Heart left ventricle (tissue), 16 donors: ENCODE data around the gene KCNQ1OT1. TPM values are rescaled to one million over a fixed set of nuclear protein-coding genes. Genes with fewer than 3 reads are reported as not detected.

Experiments used
- ATAC-seq, 4 donors: fragments of 200-7000 bp; cut with Tn5 transposase; one replicate each; pipeline ENCODE4 v1.9.1; 2020 to 2022; ENCODE audit warnings: moderate library complexity in 4 of 4, mild to moderate bottlenecking in 3 of 4, moderate number of reproducible peaks in 1 of 4
- DNase-seq, 5 donors: peaks; one replicate each; pipeline ENCODE4 v3.0.0-alpha.2; 2020
- H3K27ac ChIP-seq, 12 donors: fragments of 200-600 bp; sonication (generic) in 4 of 12; one replicate each; pipeline versions ENCODE4 v1.5.0 to v1.8.0; 2016 to 2022; ENCODE audit warnings: mild to moderate bottlenecking in 2 of 12
- H3K27me3 ChIP-seq, 9 donors: fragments of 200-600 bp; sonication (generic) in 2 of 9; one replicate each; pipeline versions ENCODE4 v1.5.1 to v1.8.0; 2016 to 2022; ENCODE audit warnings: mild to moderate bottlenecking in 3 of 9
- H3K36me3 ChIP-seq, 9 donors: fragments of 200-600 bp; sonication (generic) in 2 of 9; one replicate each; pipeline versions ENCODE4 v1.5.0 to v1.8.0; 2018 to 2022; ENCODE audit warnings: mild to moderate bottlenecking in 2 of 9
- H3K4me1 ChIP-seq, 12 donors: fragments of 200-600 bp; sonication (generic) in 4 of 12; one replicate each; pipeline versions ENCODE4 v1.5.0 to v1.8.0; 2016 to 2022; ENCODE audit warnings: mild to moderate bottlenecking in 3 of 12
- H3K4me3 ChIP-seq, 12 donors: fragments of 200-600 bp; sonication (generic) in 4 of 12; one replicate each; pipeline versions ENCODE4 v1.5.0 to v1.8.0; 2017 to 2022; ENCODE audit warnings: mild to moderate bottlenecking in 9 of 12, moderate library complexity in 4 of 12
- H3K9me3 ChIP-seq, 12 donors: fragments of 200-600 bp; sonication (generic) in 4 of 12; one replicate each; pipeline versions ENCODE4 v1.5.0 to v1.8.0; 2016 to 2022; ENCODE audit warnings: mild to moderate bottlenecking in 1 of 12
- POLR2A ChIP-seq, 2 donors: fragments of 450-650 bp; IDR thresholded peaks; one replicate each; pipeline ENCODE4 v1.6.1; 2017; ENCODE audit warnings: antibody characterized with exemption in 2 of 2, mild to moderate bottlenecking in 2 of 2, moderate library complexity in 2 of 2
- WGBS, 4 donors: extraction: QIAGEN DNeasy Blood & Tissue Kit in 2 of 4; methylation state at CpG; one replicate each; pipeline versions ENCODE4 v1.1.5 to v1.1.7; 2013 to 2018; 5-methylcytosine and 5-hydroxymethylcytosine counted together
- intact Hi-C, 10 donors: fragments of 100-400 bp; cut with DNase I; formaldehyde crosslinking; loops; one replicate each; pipeline versions ENCODE4 v1.11.1 to v1.14.2; 2022
- polyA plus RNA-seq, 2 donors: library from polyadenylated mRNA; stranded (reverse); fragments of 200-250 nt; gene quantifications; one replicate each; pipeline ENCODE4 v1.2.3, GENCODE V29; 2013
- total RNA-seq, 9 donors: library from RNA; depleted of rRNA in 2 of 9; stranded (reverse); fragments of >200 nt in 2 of 9; fragmentation: NEBNext Ultra II Directional in 3 of 9; extraction: Animal tissue kit (Norgen Biotek cat#: 25700) in 3 of 9; gene quantifications; one replicate each; pipeline versions ENCODE4 v1.1.0 to v1.2.4, GENCODE V29; 2016 to 2023
- TF ChIP-seq, protein P1 (sequence below), 12 donors: fragments of 200-600 bp; sonication (generic) in 4 of 12; IDR thresholded peaks; one replicate each; pipeline versions ENCODE4 v1.5.0 to v1.8.0; 2018 to 2022; ENCODE audit warnings: antibody characterized with exemption in 12 of 12, mild to moderate bottlenecking in 5 of 12
- donor health status: ischemic (EF 13 %, LVEDD 7.1; RV severe dilation, severe dysfunction).
- donor health status: healthy with polysubstance abuse.
- donor health status: DM: no; HTN: yes; CAD: no.
- donor health status: DM: no; HTN: no; CAD: no.
- donor health status: ischemic (EF 25% LVEDD 6.9; RV normal size, moderate dysfunction).
- donor health status: ischemic (EF 25% LVEDD 5.7; RV mildly dilated, moderate dysfunction).
- donor health status: healthy.
- donor health status: DM: yes; HTN: yes; CAD: no.
- donor health status: ischemic (EF 35%, LVEDD 5.7; RV mildly dilated, moderate dysfunction).
- donor health status: nonischemic (EF 11% LVEDD 7.7; RV severe dilation, severe dysfunction).
- donor health status: DM: yes; HTN: yes; CAD: no.
- donor health status: PGD.
- donor health status: ischemic (EF 29% LVEDD 5.4; RV normal size, mild dysfunction).
- donor health status: nonischemic (EF 23%, LVEDD 6.1; RV moderate dilation, normal function).

KCNQ1OT1 gene
- total and polyA plus RNA-seq, 11 donors, result 0.14 to 0.93 (median 0.40) TPM

DNA sequence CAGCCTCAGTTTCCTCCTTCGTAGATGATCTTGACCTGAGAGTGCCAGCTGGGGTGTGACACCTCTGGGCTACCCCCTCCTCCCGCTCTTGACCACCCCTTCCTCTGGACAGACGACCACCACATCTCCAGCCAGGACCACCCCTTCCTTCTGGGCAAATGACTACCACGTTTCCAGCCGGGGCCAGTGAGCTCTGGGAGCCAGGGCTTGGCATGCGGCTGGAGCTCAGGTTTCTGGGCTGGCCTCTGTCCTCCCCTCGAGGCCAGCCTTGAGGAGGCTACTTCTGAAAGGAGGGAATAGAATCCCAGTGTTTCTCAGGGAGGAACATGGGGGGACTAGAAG is 120.9 kb downstream of the KCNQ1OT1 start:
- Histone ChIP-seq H3K27me3 (no peaks in the 10 kb centered on the region), H3K4me3 (no peak overlapping the region), H3K27ac (no peak overlapping the region), H3K4me1 (peaks cover 0 to 46% (median 4%) of the 10 kb centered on the region in 12 donors), H3K36me3 (peaks cover 0 to 7% (median 0%) of the 10 kb centered on the region in 9 donors), H3K9me3 (no peaks in the 10 kb centered on the region)
- DNase-seq (peak in 2 of 5 donors; percentile 6 to 36), ATAC-seq (no peak)
- no peak for TF ChIP-seq POLR2A (IDR thresholded peaks at IDR 0.05)
- TF ChIP-seq, protein P1, sequence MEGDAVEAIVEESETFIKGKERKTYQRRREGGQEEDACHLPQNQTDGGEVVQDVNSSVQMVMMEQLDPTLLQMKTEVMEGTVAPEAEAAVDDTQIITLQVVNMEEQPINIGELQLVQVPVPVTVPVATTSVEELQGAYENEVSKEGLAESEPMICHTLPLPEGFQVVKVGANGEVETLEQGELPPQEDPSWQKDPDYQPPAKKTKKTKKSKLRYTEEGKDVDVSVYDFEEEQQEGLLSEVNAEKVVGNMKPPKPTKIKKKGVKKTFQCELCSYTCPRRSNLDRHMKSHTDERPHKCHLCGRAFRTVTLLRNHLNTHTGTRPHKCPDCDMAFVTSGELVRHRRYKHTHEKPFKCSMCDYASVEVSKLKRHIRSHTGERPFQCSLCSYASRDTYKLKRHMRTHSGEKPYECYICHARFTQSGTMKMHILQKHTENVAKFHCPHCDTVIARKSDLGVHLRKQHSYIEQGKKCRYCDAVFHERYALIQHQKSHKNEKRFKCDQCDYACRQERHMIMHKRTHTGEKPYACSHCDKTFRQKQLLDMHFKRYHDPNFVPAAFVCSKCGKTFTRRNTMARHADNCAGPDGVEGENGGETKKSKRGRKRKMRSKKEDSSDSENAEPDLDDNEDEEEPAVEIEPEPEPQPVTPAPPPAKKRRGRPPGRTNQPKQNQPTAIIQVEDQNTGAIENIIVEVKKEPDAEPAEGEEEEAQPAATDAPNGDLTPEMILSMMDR (IDR thresholded peaks at IDR 0.05), result no peak
- 86 to 89% (median 88%) methylated on average over 6 to 7 of the region's 7 CpGs for WGBS, 4 donors
- intact Hi-C loops, result no loop called here

DNA sequence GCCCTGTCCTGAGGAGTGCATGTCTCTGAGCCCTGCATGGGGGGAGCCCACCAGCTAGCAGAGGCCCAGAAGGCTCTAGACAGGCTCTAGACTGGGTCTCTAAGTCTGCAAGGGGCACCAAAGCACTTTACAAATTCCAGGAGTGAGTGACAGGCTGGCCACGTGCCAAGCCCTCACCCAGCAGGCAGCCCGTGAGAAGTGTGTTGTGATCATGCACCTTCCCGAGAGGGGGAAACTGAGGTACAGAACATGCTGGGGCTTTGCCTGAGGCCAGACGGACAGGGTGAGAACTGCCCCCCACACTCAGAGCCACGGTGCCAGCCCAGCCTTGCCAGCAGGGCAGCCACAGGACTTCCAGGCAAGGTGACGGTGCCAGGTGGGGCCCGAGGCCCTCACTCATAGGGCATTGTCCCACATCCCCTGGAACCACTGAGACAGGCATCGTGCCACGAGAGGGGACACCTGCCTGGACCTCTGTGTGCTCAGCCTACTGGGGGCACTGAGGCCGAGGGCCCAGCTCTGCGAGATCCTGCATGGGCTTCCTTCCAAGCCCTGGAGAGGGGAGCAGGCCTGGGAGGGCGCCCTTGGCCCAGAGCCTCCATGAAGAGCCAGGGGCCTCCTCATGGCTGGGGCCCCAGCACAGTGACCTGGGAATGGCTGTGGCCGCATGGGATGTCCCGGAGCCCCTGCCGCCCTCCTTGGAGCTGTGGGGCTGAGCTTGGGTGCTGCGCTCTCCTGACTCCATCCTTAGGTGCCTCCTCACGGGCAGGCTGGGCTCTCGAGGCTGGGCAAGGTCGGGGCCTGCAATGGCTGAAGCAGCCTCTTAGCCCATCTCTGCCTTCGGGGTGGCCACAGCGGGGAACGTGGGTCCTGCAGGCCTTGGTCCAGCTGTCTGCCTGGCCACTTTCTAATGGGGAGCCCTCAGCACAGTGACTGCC is 121.5 kb downstream of the KCNQ1OT1 start:
- 76 to 84% (median 81%) methylated on average over 9 to 22 of the region's 22 CpGs for WGBS, 4 donors
- Histone ChIP-seq H3K27me3 (no peaks in the 10 kb centered on the region), H3K36me3 (peaks cover 0 to 7% (median 0%) of the 10 kb centered on the region in 9 donors), H3K4me1 (peaks cover 0 to 46% (median 4%) of the 10 kb centered on the region in 12 donors), H3K4me3 (no peak overlapping the region), H3K9me3 (no peaks in the 10 kb centered on the region), H3K27ac (no peak overlapping the region)
- TF ChIP-seq, protein P1 (IDR thresholded peaks at IDR 0.05), result no peak
- no peak for TF ChIP-seq POLR2A (IDR thresholded peaks at IDR 0.05)
- intact Hi-C loops, result no loop called here
- ATAC-seq (peak in 3 of 4 donors; percentile 1 to 13 (median 7)), DNase-seq (peak; percentile 4 to 52 (median 19))

DNA sequence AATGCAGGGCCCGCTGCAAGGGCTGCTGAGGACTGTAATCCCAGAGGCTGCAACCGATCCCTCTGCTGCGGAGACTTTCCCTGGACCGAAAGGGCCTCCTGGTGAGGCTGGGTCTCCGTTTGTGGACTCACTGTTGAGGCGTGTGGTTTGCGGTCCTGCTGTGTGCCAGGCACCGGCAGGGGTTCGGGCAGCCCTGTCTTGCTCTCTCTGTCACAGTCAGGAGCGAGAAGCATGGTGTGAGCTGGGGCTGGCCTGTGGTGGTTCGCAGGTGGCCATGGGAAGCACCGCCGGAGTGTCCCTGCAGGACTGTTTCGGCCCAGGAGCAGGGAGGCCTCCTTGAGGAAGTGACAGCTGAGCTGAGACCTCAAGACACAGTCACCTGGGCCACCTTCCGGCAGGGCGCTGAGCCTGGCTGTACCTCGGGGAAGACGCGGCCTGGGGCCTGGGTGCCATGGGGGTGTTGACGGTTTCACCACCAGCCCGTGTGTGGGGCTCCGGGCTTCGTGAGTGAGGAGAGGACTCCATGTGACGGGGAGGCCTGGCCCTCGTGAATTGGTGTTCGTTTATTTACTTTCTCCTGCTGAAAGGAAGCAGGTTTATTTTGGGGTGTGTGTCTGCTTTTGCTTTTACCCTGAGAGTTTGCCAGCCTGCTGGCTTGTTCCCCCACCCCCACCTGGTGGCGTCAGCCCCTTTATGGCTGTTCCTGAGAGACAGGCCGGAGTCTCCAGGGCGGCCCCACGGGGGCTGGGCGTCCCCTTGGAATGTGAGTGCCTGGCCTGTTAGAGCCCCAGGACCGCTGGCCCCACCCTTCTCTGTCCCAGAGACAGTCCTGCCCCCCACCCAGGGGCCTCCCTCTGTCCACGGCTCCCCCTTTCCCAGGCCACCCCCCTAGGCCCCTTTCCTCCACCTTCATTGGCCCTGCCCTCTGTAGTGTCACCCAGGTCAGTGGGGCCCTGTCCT is 122.5 kb downstream of the KCNQ1OT1 start:
- Histone ChIP-seq H3K27ac (no peak overlapping the region), H3K27me3 (no peaks in the 10 kb centered on the region), H3K36me3 (peaks cover 0 to 13% (median 0%) of the 10 kb centered on the region in 9 donors), H3K4me3 (no peak overlapping the region), H3K9me3 (no peaks in the 10 kb centered on the region), H3K4me1 (peaks cover 0 to 38% (median under 1%) of the 10 kb centered on the region in 12 donors)
- ATAC-seq (peak in 2 of 4 donors; percentile 1 to 5), DNase-seq (peak; percentile 6 to 51 (median 23))
- intact Hi-C loops, result no loop called here
- no peak for TF ChIP-seq POLR2A (IDR thresholded peaks at IDR 0.05)
- TF ChIP-seq, protein P1 (IDR thresholded peaks at IDR 0.05), result no peak
- WGBS, 4 donors, result 84 to 88% (median 85%) methylated on average over 27 to 33 of the region's 33 CpGs
